GM21528 (cell line): ENCODE data around the gene IFT22.
"Not testable (repeated sequence)": the region's sequence is repeated elsewhere in the genome, so short reads cannot be mapped to it uniquely, and the experiment has no call there.

Source experiments
- ATAC-seq: cut with Tn5 transposase; IDR thresholded peaks from one replicate; pipeline ENCODE4 v1.9.1; 2021; ENCODE audit warnings: mild to moderate bottlenecking, moderate library complexity; ENCODE audit not compliant: unreplicated experiment, low FRiP score

IFT22 gene

GRCh38 chr7:101285171-101285570, 36.4 kb downstream of the IFT22 start:
- no peak for ATAC-seq

GRCh38 chr7:101280912-101281311, 40.7 kb downstream of the IFT22 start:
- not testable (repeated sequence) for ATAC-seq

DNA sequence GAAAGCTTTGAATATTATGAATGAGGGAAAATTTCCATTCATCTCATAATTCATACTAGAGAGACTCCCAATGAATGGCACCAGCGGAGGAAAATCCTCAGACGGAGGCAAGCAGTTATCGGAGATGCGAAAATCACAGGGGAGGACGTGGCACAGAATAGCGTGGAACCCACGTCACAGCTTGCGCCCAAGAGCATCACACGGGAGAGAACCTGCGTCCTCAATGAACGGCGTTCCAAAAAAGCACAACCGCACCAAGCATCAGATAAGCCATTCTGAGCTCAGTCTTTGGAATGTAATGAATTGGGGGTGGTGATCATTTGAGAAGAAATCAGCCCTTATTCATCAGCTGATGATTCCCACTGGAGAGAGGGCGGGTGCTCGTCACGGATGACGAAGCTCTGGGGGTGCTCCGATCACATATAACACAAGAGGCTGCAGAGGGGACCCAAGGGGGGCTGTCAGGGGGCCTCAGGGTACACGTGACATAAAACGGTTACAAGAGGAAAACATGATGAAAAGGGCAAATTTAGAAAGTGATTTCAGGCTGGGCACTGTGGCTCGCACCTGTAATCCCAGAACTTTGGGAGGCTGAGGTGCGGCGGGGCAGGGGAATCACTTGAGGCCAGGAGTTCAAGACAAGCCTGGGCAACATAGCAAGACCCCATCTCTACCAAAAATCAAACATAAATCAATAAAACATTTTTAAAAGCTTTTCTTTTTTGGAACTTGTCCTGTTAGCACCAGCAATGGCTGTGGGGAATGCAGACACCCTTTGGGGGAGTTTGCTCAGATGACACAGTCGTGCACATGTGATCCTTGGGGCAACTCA, 42.9 kb downstream of the IFT22 start:
- no peak for ATAC-seq

DNA sequence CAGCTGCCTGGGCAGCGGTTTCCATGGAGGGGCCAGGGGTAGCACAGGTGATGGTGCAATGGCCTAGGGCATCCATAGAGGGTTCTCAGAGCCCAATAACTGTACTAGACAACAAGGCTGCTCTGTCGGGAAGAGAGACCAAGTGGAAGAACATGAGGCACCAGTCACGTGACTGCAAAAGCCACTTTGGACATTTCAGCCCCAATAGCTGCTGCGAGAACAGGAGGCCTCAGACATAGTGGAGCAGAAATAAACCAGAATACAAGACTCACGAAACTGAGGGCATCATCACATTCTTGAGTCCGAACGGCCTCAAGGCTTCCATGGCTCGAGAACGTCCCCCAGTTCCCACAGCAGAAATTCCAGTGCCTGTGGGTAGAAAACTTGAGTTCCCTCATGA, 44.5 kb downstream of the IFT22 start:
- no peak for ATAC-seq

DNA sequence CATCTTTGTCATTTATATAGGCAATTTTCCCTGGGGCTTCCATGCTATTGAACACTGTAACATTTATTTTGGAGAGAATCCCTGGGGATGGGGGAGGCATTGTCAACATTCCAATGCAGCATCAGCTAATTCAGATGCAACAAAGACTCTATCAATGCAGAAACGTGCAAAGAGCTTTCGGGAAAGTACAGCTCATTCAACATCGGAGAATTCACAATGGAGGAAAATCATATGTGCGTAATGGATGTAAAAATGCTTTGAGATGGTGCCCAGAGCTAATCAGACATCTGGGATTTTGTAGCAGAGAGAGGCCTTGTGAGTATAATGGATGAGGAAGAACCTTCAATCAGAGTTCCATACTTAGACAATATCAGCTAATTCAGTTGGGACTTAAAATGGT, 48.4 kb downstream of the IFT22 start:
- no peak for ATAC-seq

- no peak for ATAC-seq
These were observed 50.6 kb downstream of the IFT22 start for GRCh38 chr7:101271021-101271420.

DNA sequence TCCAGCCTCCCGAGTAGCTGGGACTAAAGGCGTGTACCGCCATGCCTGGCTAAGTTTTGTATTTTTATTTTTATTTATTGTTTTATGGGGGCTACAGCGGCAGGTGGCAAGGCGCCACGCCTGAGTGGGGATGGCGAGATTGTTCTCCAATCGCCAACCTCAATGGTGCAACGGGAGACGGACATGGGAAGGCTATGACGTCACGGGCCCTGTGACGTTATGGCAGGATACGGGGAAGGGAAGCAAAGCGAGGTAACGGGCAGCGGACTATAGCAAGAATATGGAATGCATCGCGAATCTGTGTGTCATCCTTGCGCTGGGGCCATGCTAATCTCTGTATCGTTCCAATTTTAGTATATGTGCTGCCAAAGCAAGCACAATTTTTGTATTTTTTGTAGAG, 51.9 kb downstream of the IFT22 start:
- ATAC-seq = no peak

GRCh38 chr7:101265622-101266516, 55.7 kb downstream of the IFT22 start:
- no peak for ATAC-seq

DNA sequence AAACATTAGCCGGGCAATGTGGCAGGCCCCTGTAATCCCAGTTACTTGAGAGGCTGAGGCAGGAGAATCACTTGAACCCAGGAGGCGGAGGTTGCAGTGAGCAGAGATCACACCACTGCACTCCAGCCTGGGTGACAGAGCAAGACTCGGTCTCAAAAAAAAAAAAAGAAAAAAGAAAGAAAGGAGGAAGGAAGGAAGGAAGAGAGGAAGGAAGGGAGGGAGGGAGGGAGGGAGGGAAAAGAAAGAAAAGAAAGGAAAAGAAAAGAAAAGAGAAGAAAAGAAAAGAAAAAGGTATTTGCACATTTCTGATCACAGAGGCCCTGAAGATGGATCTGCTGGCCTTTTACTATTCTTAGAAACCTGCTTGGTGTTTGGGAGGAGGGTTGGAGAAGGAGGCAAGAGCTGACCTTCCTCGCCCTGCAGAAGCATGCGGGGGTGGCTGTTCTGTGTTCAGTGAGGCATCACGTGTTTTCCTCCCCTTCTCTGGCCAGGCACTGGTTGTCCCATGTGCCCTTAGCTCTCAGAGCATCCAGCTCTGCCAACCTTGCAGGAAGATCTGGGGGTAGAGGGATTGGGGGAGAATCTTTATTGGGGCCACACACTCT, 57.4 kb downstream of the IFT22 start:
- ATAC-seq = not testable (repeated sequence)
